ENCODE results near the gene CADM4. TPM values are rescaled to one million over a fixed set of nuclear protein-coding genes. Genes with fewer than 3 reads are reported as not detected.
A peak's percentile ranks its signal among the peaks of the same experiment; 100 is the strongest.

The CADM4 gene
- polyA plus RNA-seq, 1 donor (not counting 4 experiments of a cell fraction or from before 2014, with no cell fraction given), result 4.3 TPM

GRCh38 chr19:43595999-43596841 is 43.4 kb downstream of the CADM4 start, which contains the start of the genes IRGQ and ZNF576:
Gene IRGQ (minus strand): TSS chr19:43596134. CDS start chr19:43595338, 796 bp downstream.
Gene ZNF576 (plus strand): TSS chr19:43596595. CDS start chr19:43597109, 514 bp downstream.
- peaks cover 63% of the 10 kb centered on the region for H3K79me2 ChIP-seq (ENCODE audit: control insufficient read depth, insufficient read depth, low read length)

GRCh38 chr19:43595605-43595998 is 44.0 kb downstream of the CADM4 start:
- no peaks in the 10 kb centered on the region for H3K9me1 ChIP-seq (ENCODE audit: control insufficient read depth, extremely low read depth, insufficient read depth, low read length)
- H3K4me1 ChIP-seq (ENCODE audit: control insufficient read depth, extremely low read depth, insufficient read depth, low read length), result peaks cover 24% of the 10 kb centered on the region
- dilution Hi-C loops (cut with MboI; ENCODE audit: extremely low pct_ligation_motif_present, low sequenced_read_pairs), result no loop called here
- peaks cover 66% of the 10 kb centered on the region for H3K79me2 ChIP-seq (ENCODE audit: control insufficient read depth, insufficient read depth, low read length)
- no peaks in the 10 kb centered on the region for H3K27me3 ChIP-seq (ENCODE audit: control insufficient read depth, extremely low read depth, insufficient read depth, low read length)
- DNase-seq (ENCODE audit: low read depth, low spot score) (no peak), FAIRE-seq (no peak)
- H3K4me2 ChIP-seq (ENCODE audit: control insufficient read depth, extremely low read depth, insufficient read depth, low read depth, low read length), result peak overlapping the region; percentile 85
- H4K20me1 ChIP-seq (ENCODE audit: control insufficient read depth, extremely low read depth, insufficient read depth, low read length), result peaks cover 5% of the 10 kb centered on the region
- TF ChIP-seq EZH2 (IDR thresholded peaks at IDR 0.05; ENCODE audit: low read length) (no peak), CTCF (optimal IDR thresholded peaks at IDR 0.05 in 1 of 3, IDR thresholded peaks at IDR 0.05 in 1 of 3, conservative IDR thresholded peaks at IDR 0.05 in 1 of 3; ENCODE audit: extremely low read depth in 1 of 3, insufficient read depth in 2 of 3, low read length in 3 of 3) (no peak)
- peak overlapping the region; percentile 49 for H2AFZ ChIP-seq (ENCODE audit: control insufficient read depth, low read length)
- peaks cover 19 to 48% of the 10 kb centered on the region in 2 experiments for H3K36me3 ChIP-seq (ENCODE audit: control insufficient read depth in 2 of 2, extremely low read depth in 1 of 2, insufficient read depth in 2 of 2, low read length in 2 of 2)
- peak overlapping the region; percentile 99 for H3K9ac ChIP-seq (ENCODE audit: control insufficient read depth, extremely low read depth, insufficient read depth, low read length)
- peak overlapping the region; percentile 70 to 96 (median 96) for H3K4me3 ChIP-seq (ENCODE audit: control insufficient read depth in 2 of 3, extremely low read depth in 1 of 3, insufficient read depth in 2 of 3, low read depth in 1 of 3, low read length in 3 of 3)
- H3K9me3 ChIP-seq (ENCODE audit: control insufficient read depth, low read depth, low read length), result no peaks in the 10 kb centered on the region
- H3K27ac ChIP-seq (ENCODE audit: control insufficient read depth, insufficient read depth, low read length), result peak overlapping the region; percentile 99

More at GRCh38 chr19:43595999-43596841, 43.4 kb downstream of the CADM4 start, which contains the start of the genes IRGQ and ZNF576:
- FAIRE-seq, result peak; percentile 94
- TF ChIP-seq EZH2 (IDR thresholded peaks at IDR 0.05; ENCODE audit: low read length) (no peak), CTCF (optimal IDR thresholded peaks at IDR 0.05 in 1 of 3, IDR thresholded peaks at IDR 0.05 in 1 of 3, conservative IDR thresholded peaks at IDR 0.05 in 1 of 3; ENCODE audit: extremely low read depth in 1 of 3, insufficient read depth in 2 of 3, low read length in 3 of 3) (no peak)
- peak; percentile 99 for DNase-seq (ENCODE audit: low read depth, low spot score)
- H3K36me3 ChIP-seq (ENCODE audit: control insufficient read depth in 2 of 2, extremely low read depth in 1 of 2, insufficient read depth in 2 of 2, low read length in 2 of 2), result peaks cover 23 to 48% of the 10 kb centered on the region in 2 experiments
- peaks cover 24% of the 10 kb centered on the region for H3K4me1 ChIP-seq (ENCODE audit: control insufficient read depth, extremely low read depth, insufficient read depth, low read length)
- H2AFZ ChIP-seq (ENCODE audit: control insufficient read depth, low read length), result peak within 1 kb of the TSS; percentile 85
- H3K27ac ChIP-seq (ENCODE audit: control insufficient read depth, insufficient read depth, low read length), result peak within 1 kb of the TSS; percentile 99
- no peaks in the 10 kb centered on the region for H3K9me1 ChIP-seq (ENCODE audit: control insufficient read depth, extremely low read depth, insufficient read depth, low read length)
- dilution Hi-C loops (cut with MboI; ENCODE audit: extremely low pct_ligation_motif_present, low sequenced_read_pairs), result no loop called here
- H4K20me1 ChIP-seq (ENCODE audit: control insufficient read depth, extremely low read depth, insufficient read depth, low read length), result peaks cover 5% of the 10 kb centered on the region
- peak within 1 kb of the TSS; percentile 99 for H3K9ac ChIP-seq (ENCODE audit: control insufficient read depth, extremely low read depth, insufficient read depth, low read length)
- peak within 1 kb of the TSS; percentile 70 to 96 (median 96) for H3K4me3 ChIP-seq (ENCODE audit: control insufficient read depth in 2 of 3, extremely low read depth in 1 of 3, insufficient read depth in 2 of 3, low read depth in 1 of 3, low read length in 3 of 3)
- no peaks in the 10 kb centered on the region for H3K9me3 ChIP-seq (ENCODE audit: control insufficient read depth, low read depth, low read length)
- H3K4me2 ChIP-seq (ENCODE audit: control insufficient read depth, extremely low read depth, insufficient read depth, low read depth, low read length), result peak within 1 kb of the TSS; percentile 93
- no peaks in the 10 kb centered on the region for H3K27me3 ChIP-seq (ENCODE audit: control insufficient read depth, extremely low read depth, insufficient read depth, low read length)

Data from keratinocyte (primary cell).